CD4-positive, alpha-beta T cell treated with Interleukin-15 for 4 hours (primary cell): ENCODE measurements around the gene KRIT1.
"Not testable (repeated sequence)": the region's sequence is repeated elsewhere in the genome, so short reads cannot be mapped to it uniquely, and the experiment has no call there.

ENCODE experiments used
- DNase-seq: peaks from one replicate; pipeline ENCODE4 v3.0.0-alpha.2; 2020; ENCODE audit warnings: low spot score

The KRIT1 gene

DNA sequence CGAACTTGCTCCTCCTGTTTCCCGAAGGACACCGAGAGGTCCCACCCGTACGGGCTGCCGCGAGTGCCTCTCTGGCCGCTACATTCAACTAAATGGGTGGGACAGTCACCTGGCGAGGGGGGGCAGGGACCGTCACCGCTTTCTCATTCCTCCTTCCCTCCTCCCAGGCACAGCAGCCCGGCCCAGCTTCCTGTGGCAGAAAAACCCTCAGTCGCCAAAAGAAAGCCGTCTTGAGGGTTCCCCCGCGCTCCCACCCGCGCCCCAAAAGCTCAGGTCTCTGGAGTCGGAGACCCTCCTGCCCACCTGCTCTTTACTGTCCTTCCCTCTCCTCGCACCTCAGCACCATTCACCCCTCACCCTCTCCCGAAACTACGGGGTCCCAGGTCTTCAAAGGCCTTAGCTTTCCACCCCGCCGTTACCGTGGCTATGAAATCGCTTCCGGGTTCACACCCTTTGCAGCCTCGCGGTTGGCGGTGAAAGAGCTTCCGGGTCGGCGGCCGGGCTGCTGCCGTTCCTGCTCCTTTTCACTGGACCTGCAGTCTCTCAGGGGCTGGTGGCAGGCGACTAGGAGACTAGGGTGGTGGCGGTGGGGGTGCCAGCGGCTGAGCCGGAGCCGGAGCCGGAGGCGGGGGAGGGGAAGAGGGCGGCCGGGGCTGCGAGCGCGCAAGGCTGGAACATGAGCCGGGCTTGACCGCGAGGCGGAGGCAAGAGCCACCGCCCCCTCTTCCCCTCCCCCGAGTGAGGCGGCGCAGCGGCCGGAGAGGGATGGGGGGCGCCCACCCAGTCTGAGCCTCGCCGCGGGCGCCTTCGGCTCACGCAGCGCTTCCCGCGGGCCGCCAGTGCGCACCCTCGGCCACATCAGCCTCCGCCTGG, at the start of gene KRIT1, which contains the start of gene ANKIB1:
Gene KRIT1, minus strand, starts transcription at position 428 of the 873 bp plus-strand sequence. CDS start 3,779 bp downstream, outside the sequence.
Gene ANKIB1, plus strand, starts transcription at position 488 of the 873 bp plus-strand sequence. CDS start 49,005 bp downstream, outside the sequence.
- peak; percentile 85 for DNase-seq

DNA sequence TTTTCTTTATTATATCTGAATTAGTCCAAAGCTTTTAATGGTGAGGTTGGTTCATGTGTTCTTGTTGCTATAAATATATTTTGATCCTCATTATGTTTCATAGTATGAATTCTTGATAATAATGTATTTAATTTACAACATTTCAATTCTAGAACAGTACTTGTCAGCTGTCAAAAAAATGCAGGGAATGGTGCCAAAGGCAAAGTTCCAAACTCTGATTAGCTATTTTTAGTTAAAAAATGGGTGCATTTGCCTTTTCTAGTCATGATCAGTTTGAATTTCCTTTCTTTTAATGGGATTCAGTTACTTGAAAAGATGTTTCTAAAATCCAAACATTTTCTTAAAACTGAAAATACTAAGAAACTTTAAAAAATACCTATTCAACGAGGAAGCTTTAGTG, 49.7 kb upstream of the KRIT1 start:
- no peak for DNase-seq

DNA sequence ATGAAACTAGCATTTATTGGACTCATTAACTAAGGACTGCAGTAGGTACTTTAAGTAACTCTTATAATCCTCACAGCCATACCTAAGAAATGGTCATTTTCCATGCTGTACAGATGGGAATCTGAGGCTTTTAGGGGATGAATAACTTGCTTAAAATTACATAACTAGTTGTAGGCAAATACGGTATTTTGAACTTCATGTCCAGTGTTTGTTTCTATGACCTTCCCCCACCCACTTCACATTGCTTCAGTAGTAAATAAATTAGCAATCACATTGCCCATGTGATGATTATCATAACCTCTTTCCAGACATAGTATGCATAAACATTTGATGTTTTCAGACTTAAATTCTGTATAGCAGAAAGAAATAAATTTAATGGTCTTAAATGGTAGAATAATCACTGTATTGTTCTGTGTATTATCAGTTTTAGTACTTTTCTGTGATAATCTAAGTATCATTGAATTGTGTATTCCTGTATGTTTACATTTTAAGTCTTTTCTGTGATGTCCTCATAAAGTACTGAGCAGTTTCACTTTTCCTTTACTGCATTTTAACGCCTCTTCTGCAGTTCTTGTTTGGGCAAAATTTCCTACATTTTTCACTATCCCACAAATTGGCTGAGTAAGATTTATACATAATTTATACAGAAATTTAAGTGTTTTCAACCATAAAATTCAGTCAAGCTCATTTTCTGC, 48.3 kb upstream of the KRIT1 start:
- DNase-seq: no peak

DNA sequence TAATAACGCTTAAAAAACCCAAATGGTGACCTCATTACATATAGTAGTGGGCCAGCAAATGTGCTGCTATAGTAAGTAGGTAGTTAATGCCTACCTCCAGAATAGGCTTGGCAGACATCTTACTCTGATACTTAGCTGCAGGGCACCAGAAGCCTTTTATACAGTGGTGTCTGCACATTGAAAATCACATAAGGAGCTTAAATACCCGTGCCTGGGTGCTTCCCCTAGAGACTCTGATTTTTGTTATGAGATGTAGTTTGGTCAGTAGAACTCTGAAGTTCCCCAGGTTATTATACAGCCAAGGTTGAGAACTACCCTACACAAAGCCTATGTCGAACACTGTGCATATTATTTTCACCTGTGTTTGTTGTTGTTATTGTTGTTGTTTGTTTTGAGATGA, 47.3 kb upstream of the KRIT1 start:
- no peak for DNase-seq

DNA sequence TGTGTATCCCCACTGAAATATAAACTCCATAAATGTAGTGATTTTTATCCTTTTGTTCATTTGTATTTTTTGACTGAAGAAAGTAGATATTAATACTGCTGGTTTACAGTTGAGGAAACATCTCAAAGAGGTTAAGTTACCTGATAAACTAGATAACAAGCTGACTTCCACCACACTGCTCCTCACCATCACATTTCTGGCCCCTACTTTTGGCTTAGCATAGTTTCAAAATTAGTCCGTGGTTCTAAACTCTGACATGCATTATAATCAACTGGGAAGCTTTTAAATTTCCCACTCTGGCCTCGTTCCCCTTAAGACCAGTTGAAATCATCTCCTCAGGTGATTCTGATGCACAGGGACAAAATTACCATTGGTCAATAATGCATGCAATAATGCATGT, 43.6 kb upstream of the KRIT1 start:
- DNase-seq: no peak

DNA sequence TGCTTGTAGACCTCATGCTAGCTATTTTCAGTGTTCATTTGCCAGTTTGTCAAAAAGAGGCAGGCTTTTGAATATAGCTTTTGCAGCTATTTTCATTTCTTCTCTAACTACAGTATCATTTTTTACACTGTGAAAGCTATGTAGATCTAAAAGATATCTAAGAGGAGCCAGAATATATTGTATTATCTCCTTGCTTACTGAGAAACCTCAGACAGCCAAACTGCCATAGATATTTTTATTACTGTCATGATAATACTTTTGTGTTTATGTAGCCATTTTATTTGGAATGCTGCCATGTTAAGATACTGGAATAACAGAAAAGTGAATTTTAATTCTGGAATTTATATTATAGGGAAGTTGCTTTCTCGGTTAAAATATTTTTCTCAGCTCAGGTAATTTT, 37.2 kb upstream of the KRIT1 start:
- no peak for DNase-seq

DNA sequence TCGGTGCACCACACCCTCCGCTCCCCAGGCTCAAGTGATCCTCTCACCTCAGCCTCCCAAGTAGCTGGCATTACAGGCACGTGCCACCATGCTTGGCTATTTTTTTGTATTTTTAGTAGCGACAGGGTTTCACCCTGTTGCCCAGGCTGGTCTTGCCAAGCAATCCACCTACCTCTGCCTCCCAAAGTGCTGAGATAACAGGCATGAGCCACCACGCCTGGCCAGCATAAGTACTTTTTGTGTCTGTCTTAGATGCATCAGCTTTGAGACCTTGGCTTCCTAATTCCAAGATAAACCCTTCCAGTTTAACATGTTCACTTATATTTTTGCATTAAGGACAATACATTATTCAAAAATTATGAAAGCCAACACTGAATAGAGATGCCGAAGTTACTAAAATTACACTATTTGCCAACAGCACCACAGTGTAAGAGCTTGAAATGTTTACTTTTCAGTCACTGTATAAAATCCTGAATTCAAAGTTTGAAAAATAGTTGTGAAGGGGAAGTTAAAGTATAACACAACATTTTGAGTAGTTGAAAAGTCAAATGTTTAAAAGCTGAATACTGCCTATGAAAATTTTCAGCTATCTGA, 36.6 kb upstream of the KRIT1 start:
- DNase-seq: no peak

DNA sequence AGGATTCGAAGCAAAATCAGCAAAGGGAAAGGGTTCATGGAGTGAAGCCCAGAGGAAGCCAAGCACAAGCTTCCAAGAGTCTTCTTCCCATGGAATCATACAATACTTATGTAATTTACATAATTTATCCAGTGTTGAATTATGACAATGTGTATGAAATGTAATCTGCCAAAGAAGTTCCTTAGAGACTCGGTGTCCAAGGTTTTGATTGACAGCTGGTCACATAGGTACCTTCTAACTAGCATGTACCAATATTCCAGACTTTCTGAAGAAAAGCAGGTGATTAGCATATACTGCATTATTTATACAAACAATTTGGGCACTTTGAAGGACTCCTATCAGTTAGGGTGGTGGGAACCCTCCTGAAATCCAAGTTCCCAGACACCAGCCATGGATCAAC, 35.3 kb upstream of the KRIT1 start:
- no peak for DNase-seq

DNA sequence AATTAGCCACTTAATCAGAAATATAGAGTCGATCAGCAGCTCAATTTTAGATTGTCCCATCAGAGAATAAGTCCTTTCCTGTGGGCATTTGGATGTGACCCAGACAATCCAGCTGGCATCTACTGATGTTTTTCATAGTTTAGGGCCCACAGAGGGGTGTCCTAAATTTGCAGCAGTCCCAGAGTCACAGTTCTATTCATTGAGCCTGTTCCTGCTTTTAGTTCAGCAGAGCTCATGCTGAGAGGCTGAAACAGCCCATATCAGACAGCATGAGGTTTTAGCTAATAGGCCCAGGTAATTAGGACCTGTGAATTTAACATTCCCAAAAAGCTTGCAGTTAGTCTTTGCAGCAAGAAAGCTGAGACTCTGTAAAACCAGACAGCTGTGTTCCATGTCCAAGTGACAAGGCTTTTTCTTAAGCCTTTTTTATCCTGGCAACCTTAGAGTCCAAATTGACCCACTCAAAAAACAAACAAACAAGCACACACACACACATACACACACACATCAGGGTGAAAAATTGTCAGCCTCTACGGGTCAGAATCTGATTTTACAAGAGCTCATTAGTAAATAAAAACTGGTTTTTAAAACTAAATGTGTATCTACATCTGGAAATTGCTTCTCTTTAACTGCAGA, 33.8 kb upstream of the KRIT1 start:
- DNase-seq: no peak

DNA sequence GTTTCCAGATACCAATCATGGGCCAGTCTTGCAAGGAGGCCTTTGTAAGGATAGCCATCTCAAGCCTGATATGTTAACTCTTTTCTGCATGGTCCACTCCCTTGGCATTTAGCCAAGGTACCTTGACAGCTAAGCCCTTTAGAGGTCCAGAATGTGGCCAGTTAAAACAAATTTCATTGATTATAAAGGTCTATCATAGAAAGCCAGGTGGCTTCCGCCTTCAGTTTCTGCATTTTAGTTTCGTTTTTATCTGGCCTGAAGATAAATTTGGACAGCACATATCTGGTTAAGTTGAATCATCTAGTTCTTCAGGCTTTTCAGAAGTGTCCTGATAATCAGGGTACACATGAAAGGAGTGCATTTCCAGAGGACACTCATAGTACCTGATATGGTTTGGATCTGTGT, 30.7 kb upstream of the KRIT1 start:
- no peak for DNase-seq

DNA sequence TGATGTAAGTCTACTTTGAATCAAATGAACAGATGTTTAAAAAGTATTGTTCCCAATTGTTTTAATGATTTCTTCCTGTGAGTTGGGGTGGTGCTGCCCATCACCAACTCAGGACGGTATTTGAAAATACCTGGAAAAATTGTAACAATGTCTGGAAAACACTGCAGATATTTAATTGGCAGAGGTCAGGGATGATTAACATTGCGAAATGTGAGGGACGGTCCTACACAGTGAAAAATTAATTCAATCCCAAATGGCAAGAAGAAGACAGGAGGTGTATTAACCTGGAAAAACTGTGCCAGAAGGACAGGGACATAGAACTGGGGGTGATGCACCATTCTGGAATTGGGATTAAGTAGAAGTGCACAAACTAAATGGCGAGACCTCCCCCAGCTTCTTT, 29.6 kb upstream of the KRIT1 start:
- no peak for DNase-seq

DNA sequence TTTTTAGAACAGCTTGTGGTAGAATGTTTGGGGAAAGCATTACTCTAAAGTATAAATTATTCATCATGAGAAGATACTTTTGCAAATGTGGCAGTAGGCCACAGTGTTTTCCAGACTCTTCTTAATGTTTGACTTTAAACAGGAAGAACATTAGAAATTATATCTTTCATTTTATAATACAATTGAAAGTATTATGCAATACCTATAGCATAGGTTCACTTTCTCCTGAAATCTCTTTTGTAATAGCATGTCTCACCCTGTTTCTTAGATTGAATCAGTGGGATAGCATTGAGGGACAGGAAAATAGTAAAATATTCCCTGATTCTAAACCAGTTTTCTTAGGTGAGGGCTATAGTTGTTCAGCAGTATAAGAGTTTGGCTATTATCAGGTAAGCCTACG, 23.2 kb upstream of the KRIT1 start:
- DNase-seq: no peak

DNA sequence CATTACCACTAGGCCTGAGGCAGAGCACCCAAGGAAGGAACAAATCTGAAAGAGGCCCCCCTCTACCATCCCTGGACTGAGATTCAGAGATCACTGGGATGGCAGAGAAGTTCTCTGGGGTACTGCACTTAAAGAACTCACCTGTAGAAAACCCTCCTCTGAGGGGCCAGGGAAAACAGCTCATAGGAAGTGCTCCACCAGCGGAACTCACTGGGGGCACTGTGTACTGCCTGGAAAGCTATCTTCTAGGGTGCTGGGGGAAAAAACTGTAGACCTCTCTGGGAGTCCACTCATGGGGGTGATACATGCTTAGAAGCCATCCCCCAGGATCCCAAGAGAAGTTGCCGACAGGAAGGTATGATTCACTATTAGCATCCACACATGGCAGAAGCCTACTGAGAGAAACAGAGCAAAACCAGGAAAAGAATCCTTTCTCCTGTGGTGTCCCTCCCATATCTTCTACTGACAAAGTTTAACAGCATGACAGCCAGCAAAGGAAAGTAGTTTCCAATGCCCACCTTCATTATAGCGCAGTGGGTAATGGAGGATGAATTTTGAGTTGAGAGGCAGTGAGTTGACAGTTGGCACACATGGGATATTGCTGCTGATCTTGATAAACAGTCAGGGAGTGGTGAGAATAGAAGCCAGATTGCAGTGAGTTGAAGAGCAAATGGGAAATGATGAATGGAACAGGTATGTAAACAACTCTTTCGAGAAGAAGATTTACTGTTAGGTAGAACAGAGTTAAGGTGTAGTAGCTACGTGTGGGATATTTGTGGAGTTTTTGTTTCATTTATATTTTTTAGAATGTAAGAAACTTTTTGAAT, 20.9 kb upstream of the KRIT1 start:
- no peak for DNase-seq

DNA sequence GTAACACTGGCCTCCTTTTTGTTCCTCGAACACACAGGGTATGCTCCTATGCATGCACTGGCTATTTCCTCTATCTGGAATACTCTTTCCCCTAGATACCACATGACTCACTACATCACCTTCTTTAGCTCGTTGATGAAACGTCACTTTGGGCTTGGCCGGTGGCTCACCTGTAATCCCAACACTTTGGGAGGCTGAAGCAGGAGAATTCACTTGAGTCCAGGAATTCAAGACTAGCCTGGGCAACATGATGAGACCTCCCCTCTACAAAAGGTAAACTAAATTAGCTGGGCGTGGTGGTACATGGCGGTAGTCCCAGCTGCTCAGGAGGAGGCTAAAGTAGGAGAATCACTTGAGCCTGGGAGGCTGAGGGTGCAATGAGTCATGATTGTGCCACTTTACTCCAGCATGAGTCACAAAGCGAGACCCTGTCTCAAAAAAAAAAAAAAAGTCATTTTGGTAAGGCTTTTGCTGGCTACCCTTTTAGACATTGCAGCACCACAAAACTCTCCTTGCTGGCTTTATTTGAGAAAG, 14.6 kb upstream of the KRIT1 start:
- DNase-seq: no peak

DNA sequence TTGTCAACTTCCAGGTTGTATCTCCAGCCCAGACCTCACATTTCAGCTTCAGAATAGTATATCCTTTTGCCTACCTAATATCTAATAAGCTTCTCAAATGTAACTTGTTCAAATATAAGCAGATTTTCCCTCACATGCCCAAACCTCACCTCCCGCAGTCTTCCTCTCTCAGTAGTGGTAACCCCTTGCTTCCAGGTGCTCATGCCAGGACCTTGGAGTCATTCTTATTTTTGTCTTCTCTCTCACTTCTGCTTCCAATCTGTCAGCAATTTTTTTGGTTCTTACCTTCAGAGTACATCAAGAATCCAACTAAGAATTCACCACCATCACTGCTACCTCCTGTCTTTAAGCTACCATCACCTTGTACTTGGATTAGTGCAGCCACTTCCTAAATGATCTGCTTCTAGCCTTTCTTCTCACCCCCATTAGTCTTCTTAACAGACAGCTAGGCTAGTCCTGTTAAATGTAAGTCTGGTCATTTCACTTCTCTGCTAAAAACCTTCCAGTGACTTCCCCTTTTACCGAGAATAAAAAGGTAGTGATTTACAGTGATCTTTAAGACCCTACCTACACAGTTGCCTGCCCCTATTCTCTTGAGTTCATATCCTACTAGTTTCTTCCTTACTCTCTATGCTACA, 14.0 kb upstream of the KRIT1 start:
- DNase-seq: no peak

DNA sequence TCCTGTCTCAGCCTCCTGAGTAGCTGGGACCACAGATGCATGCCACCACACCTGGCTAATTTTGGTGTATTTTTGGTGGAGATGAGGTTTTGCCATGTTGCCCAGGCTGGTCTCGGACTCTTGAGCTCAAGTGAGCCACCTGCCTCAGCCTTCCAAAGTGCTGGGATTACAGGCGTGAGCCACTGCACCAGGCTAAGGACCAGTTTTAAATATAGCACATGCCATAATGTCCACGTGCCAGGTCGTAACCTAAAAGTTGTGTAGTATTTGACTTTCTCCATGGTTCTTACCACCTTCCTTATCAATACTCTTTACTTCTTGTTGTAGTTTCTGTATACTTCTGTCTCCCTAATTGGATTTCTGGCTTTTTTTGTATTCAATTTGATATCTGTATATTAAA, 13.3 kb upstream of the KRIT1 start:
- DNase-seq: no peak

DNA sequence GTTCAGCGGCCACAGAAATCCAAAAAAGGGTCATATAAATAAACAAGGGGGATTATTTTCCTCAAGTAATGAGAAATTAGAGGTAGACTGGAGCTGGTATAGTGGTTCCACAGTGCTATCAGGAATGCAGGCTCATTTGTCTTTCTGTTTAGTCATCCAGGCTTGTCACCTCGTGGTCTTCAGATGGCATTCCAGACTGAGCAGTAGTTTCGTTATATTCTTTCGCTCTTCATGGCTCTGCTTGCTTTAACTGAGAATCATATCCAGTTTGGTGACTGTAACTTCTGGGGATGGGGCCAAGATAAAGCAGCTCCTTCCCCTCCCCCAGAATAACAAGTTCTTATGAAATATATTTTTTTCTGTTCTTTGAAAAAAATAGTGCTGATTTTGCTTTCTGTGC, 9.6 kb upstream of the KRIT1 start:
- no peak for DNase-seq

DNA sequence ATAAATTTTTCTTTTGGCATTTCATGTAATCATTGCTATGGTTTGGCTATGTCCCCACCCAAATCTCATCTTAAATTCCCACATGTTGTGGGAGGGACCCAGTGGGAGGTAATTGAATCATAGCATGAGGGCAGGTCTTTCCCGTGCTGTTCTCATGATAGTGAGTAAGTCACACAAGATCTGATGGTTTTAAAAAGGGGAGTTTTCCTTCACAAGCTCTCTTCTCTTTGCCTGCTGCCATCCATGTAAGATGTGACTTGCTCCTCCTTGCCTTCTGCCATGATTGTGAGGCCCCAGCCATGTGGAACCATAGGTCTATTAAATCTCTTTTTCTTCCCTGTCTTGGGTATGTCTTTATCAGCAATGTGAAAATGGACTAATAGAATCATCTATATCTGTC, 9.1 kb upstream of the KRIT1 start:
- DNase-seq: not testable (repeated sequence)

DNA sequence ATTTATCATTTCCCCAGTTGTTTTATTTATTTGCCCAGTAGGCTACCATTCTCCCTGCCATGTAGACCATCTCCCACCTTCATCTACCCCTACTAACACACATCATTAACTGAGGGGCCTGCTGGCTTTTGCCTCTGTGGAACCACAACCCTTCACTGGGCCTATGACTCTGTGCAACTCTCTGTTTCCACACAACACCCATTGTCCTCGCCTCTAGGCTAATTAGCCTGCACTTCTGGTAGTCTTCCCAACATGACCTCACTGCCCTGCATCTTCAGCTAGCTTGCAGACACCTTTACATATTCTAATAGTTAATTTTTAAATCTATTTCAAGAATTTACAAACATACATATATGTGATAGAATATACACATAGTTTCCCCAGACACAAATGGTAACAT, 7.5 kb upstream of the KRIT1 start:
- no peak for DNase-seq

DNA sequence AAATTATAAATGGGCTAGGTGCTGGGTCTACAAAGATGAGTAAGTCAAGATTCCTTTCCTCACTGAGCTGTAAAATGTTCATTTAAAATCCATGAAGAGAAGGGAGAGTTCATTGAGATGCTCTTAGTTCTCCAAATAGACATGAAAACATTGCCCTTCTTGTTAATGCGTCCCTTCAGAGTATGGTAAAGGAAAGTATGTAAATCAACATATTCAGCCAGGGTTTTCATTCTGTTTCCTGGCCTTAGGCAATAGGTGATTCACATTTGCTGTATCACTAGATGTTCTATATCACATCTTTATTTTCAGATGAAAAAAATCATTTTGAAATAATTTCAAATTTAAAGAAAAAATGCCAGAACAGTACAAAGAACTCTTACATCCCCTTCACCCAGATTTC, 5.5 kb upstream of the KRIT1 start:
- DNase-seq: no peak

DNA sequence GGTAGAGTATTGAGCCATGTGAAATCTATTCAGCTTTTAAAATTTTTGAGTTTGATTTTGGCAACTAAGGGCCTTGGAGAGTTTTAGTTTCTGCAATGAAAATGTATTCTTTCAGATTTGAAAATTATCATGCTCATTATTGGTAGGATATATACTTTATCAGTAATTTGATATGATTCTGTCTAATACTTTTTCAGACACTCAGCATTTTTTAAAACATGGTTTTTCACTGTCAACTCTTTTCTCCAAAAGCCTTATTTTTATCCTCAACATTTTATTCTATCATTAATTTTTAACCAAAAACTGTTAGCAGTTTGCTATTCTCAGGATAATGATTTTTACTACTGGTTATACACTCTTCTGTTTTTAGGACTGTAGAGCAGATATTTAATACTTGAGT, 4.9 kb upstream of the KRIT1 start:
- DNase-seq: no peak
